Embryonic facial prominence (tissue), 1 donor: ENCODE data around the gene MS4A15.

Experiments used
- DNase-seq: peaks from one replicate; pipeline ENCODE4 v3.0.0-alpha.2; 2016; ENCODE audit errors: extremely low spot score

MS4A15 gene

DNA sequence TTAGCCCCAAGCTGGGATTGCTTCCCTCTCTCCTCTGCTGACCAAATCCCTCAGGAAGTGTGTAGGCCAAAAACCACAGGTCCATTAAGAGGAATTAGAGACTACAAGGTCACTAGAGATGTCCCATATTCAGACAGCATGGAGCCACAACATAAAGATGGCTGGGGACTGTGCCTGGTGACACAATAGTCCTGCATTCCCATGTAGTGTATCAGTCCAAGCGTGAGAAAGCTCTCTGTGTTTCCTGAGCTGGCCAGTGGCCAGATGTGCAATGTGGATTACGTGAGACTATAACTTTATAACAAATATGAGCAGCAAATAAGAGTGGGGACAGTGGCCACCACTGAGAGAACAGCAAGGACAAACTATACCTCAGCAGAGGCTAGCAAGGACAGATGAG, 20.9 kb downstream of the MS4A15 start:
- DNase-seq, result no peak

DNA sequence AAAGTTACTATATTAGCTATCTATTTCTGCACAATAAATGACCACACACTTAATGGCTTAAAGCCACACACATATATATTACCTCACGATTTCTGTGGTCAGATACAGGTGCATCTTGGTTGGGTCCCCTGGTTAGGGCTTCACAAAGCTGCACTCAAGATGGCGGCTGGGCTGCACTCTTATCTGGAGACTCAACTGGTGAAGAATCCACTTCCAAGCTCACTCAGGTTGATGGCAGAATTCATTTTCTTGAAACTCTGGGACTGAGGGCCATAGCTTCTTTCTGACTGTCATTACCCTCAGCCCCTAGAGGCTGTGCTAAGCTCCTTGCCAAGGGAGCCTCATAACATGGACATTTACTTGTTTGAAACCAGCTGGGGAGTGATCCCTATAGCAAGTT, 23.4 kb downstream of the MS4A15 start:
- no peak for DNase-seq

DNA sequence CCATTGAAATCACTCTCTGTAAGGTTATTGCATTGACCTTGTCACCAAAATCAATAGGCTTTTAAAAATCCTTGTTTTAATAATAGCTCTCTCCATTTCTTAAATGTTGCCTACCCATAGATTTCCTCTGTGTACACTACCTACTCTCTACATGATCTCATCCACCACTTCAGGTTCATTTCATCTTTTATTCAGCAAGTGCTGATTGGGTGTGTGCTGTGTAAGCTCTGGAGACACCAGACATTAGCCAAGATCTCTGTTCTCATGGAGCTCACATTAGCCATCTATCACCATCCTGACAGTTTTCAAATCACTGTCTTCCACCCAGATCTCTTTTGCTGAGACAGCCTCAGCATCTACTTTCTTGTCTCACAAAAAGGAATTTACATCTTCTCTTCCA, 24.1 kb downstream of the MS4A15 start:
- DNase-seq, result no peak

DNA sequence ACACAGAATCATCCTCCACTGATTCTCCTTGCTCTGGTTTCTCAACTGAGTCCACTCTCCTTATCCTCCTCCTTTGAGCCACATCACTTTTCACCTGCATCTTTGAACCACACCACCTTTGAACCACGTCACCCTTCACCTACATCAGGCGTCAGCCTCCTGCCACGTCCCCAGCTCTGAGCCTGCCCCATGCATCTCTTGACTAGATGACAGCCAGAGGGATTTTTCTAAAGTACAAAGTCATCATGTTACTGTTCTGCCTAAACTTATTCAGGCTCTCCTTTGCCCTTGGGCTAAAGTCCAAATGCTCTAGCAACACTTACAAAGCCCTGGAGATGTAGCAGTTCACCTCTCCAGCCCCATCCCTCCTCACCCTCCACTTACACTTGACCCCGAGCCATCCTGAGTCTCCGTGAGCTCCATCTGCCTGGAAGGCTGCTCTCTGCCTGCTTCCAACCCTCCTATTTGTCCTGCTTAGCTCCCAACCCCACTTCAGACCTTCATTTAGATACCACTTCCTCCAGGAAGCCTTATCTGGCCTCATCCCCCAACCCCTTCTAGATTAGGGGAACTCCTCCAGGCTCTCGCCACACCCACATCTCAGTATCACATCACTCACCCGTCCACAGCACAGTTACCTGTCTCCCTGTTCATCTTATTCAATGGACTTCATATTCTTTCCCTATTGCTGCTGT, 24.8 kb downstream of the MS4A15 start:
- no peak for DNase-seq

DNA sequence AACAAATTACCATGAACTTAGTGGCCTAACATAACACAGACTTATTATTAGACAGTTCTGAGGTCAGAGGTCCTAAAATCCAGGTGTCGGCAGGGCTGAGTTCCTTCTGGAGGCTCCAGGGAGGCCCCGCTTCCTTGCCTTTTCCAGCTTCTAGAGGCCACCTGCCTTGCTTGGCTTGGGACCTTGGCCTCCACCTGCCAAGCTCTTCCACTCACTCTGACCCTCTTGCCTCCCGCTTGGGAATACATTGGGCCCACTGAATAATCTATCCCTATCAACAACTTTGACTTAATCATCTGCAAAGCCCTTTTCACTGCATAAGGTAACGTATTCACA, 25.3 kb downstream of the MS4A15 start:
- DNase-seq, result no peak

DNA sequence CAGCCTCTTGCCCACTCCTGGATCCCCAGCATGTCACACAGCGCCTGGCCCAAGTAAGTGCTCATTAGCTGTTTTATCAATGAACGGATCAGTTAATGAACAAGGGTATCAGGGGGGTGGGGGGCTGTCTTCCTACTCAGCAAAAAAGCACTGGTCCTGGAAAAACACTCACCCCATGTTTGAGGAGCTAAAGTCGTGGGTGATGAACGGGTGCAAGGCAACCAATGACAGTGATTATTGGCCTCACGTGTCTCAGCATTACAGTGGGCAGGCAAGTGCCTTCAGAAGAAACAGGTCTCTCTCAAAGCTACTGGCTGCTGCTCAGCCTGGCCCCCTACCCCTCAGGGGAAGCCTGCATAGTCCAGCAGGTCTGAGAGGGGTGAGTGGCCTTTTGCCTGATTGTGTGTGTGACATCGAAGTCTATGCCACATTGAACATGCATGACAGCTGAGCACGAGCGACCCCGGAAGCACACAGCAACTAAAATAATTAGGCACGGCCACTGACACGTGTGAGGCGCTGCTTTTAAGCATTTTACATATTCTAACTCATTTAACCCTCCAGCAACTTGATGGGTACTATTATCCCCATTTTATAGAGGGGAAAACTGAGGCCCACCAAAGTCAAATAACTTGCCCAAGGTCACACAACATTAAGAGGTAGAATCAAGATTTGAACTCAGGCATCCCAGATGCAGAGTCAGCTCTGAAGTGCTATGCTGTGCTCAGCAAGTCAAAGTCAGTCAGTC, 25.9 kb downstream of the MS4A15 start:
- DNase-seq, result no peak

DNA sequence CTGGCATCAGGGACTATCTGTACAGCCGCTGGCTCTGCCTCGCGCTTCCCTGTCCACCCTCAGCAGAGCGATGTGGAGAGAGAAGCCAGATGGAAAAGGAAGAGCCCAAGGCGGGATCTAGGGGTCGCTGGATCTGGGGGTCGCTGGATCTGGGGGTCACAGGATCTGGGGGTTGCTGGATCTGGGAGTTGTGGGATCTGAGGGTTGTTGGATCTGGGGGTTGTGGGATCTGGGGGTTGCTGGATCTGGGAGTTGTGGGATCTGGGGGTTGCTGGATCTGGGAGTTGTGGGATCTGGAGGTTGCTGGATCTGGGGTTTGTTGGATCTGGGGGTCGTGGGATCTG, 26.4 kb downstream of the MS4A15 start:
- no peak for DNase-seq

DNA sequence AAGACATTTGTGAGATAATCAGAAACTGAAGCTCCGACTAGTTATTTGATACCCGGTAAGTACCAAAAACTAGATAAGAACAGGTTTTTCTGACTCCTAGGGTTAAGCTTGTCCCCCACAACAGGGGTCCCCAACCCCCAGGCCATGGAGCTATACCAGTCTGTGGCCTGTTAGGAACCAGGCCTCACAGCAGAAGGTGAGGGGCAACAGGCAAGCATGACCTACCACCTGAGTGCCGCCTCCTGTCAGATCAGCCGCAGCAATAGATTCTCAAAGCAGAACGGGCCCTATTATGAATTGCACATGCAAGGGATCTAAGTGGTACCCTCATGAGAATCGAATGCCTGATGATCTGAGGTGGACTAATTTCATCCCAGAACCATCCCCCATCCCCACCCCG, 27.2 kb downstream of the MS4A15 start:
- DNase-seq, result no peak

DNA sequence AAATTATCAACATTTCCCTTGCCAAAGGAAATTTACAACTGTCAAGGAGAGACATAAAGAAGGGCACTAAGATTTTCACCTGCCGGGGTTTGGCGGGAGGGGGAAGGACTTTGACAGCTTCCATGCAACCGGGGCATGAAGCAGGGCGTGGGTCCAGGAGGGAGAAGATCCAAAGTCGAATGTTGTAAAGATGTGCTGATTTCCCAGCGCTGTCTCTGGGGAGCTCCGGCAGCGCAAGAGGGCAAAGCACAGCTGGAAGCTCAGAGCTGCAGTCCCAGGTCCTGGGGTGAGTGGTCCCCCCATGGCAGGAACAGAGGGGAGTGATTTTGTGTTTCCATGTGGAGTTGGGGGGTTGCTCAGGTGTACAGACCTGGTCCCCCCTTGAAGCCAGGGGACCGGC, 28.5 kb downstream of the MS4A15 start, which contains the start of gene MS4A10:
Gene MS4A10, plus strand, starts transcription at position 198 of the 400 bp plus-strand sequence. CDS start 5,003 bp downstream, outside the sequence.
- no peak for DNase-seq

DNA sequence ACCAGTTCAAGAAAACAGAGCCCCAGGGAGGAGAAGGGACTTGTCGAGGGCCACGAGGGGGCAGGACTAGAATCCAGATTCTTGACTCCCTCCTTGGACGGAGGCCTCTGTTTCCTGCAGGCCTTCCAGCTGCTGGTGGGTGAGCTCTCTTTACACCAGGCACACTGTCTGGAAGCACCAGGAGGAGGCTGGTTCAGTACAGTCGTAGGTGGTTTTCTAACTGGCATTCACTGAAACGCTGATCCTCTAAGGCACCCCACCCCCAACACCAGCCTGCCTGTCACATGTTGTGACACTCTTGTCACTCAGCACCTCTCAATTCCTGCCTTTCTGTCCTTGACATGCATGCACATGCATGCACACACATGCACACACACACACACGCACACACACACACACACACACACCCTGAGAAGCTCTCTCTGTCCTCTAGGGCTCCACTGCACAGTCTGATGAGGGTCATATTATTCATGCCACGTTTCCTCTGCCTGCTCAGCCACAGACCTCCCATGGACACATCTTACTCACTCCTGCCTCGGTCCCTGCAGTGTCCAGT, 29.2 kb downstream of the MS4A15 start:
- DNase-seq, result no peak

DNA sequence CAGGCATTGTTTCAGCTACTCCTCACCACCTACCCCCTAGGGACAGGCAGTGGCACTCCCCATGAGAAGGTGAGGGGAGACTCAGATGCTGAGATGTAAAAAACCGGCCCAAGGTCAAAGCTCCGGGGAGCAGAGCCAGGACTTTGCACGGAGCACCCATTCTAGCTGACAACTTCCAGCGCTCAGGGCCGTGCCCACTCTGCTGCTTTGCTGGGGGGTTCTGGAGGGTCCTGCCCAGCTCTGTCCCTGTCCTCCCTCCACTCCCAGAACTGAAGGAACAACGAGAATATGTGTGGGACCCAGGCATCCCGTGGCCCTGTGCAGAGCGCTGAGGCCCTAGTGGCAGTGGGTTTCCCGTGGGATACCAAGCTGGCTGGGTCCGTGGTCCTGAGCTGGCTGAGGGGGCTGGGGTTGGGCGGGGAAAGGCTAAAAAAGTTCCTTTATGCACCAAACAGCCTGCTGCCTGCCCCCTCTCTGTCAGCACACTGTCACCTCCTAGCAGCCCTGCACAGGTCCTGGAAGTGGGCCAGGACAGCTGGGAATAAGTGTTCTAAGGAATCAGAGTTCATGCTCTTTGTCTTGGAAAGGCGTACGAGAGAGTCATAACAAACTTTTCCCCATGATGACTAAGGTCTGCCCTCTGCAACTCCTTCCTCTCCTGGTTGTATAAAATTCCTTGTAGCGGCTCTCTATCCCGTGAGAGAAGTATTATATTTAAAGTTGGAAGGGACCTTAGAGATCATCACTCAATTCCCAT, 30.3 kb downstream of the MS4A15 start:
- no peak for DNase-seq

DNA sequence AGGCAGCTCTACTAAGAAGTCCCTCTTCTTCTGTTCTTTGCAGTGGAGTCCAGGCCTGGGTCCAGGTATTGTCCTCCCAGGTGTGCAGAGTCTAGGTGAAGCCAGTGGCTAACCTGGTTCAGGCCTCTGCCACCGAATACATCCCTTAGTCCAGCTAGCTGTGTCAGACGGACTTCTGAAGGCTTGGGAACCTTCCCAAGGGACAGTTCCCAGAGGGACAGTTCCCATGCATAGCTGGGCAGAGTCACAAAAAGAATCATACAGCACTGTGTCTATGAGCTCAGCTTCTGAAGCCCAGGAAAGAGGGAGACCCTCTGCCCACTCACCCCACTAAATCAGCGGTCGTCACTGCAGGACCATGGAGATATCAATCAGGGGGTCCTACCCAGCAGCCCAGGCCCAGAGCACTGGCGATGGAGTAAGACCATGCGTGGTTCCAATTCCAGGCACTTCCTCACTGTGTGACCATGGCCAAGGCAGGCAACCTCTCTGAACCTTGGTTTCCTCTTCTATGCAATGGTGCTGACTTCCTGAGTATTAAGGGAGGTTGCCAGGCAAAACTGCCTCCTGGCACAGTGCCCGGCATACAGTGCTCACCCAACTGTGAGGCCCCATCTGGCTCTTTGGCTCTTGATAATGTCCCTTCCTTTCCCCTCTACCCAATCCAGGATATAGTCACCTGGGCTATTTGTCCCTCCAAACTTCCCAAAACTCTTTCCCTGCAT, 31.9 kb downstream of the MS4A15 start:
- DNase-seq, result no peak

DNA sequence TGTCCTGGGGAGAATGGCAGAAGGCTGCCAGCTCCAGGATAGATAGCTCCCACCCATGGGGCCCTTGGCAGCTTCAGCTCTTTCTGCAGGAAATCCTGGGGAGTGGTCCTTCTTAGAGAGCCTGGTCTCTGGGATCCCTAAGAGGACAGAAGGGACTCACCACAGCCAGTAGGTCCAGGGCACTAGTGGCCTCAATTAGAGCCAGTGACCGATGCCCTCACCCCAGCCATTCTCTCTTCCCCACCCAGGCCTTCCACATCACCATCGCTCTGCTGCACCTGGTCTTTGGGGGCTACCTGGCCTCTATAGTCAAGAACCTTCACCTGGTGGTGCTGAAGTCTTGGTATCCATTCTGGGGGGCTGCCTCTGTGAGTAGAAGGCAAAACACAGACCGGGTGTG, 34.1 kb downstream of the MS4A15 start:
- no peak for DNase-seq

DNA sequence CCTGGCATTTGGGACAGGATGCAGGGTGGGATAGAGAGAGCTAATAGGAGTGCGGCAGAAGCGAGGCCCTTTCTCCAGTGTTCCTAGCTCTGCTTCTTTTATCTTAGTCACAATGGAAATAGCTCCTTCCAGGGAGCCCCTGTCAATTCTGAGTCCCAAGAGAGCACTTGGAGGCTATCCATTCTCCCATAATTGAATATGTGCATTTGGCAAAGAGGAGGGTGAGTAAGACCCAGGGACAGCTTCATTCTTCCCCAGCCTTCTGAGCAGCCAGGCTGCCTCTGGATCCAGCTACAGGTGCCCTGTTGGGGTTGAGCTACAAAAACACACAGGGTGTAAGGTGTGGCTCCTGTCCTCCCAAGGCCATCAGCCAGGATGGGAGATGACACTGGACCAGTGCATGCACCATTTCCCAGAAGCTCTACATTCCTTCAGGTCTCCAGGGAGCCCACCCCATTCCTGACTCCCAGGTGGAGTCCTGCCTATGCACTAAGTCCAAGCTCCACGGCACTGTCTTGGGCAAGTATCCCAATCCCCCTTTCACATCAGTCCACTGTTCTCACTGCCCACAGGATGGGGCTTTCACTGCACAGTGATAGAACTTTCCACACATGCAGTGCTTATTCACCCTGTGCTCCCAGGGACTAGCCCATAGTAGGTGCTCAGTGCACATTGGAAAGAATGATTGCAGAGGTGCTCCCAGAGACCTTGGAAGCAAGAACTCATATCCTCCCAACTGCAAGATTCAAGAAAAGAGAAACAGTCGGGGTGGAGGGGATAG, 34.7 kb downstream of the MS4A15 start:
- DNase-seq, result no peak

DNA sequence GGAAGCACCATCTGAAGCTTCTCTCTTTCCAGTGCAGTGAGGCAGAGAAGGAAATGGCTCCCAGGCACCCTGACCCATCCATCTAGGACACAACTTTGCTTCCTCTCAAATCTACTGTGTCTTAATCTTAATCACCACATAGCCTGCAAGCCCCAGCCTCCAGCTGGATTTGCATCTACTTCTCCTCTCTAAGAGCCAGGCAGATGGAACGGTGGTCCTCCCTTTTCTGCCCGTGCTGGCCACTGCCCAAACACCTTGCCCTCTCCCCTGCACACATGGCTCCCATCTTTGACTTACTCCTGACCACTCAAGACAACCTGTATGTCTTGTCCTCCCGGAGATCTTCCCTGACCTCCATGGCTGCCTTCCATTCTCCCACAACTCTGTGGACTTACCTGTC, 35.9 kb downstream of the MS4A15 start:
- DNase-seq, result no peak

DNA sequence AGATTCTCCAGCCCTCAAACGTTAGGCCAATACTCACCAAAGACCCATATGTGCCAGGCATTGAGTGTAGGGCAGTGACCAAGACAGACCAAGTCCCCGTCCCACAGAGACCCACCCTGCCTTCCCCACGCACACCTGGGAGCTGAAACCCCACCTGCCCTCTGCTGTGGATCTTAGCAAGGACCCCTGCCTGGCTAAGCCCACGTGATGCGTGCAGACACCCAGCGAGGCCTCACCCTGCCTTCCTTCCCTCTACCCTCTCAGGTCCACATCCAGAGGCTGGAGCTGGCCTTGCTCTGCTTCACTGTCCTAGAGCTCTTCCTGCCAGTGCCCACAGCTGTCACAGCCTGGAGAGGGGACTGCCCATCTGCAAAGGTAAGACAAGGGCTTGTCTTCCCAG, 38.6 kb downstream of the MS4A15 start:
- no peak for DNase-seq

DNA sequence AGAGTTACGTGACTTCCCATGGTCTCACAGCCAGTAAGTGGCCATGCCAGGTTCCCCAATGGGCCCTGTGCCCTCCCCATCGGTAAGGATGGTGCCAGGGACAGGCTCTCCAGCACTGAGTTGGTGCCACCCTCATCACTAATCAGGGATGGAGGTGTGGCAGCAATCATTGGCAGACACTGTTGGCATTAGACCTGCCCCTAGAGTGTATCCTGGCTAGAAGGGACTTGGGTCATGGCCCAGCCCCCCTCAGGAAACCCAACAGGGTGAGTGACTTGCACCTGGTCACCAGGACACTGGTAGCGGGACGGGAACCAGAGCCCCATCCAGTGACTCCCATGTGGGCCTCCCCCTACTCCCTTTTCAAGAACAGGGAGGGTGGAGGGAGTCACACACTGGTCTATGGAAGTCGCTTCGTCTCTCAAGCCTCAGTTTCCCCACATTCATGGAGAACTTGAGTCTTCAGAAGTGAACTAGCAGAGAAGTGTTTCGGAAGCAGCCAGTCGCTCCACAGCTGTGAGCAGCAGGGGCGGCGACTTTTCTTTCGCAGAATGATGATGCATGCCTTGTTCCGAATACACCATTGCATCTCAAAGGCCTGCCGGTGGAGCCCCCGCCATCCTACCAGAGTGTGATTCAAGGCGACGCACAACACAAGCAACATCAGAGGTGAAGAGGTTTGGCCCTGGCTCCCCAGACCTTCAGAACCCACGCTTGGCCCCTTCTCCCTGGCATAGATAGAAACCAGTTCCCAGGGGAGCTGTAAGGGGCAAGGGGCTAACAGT, 41.4 kb downstream of the MS4A15 start:
- DNase-seq, result no peak

DNA sequence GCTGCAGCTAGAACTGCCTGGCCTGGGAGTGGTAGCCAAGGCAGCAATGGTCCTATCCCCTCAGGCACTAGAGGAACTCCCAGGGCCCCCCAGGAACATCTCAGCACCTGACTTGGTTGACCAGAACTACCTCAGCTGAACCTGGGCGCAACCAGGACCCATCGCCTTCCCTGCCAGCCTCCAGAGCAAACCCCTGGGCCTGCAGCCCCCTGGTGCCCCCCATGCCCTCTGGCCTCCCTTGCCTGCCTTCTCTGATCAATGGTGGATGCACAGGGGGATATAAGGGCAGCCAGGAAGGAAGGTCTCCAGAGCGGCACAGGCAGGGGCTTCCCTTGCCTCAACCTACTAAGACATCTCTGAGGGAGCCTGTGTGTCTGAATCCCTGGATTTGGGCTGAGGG, 42.0 kb downstream of the MS4A15 start:
- no peak for DNase-seq

DNA sequence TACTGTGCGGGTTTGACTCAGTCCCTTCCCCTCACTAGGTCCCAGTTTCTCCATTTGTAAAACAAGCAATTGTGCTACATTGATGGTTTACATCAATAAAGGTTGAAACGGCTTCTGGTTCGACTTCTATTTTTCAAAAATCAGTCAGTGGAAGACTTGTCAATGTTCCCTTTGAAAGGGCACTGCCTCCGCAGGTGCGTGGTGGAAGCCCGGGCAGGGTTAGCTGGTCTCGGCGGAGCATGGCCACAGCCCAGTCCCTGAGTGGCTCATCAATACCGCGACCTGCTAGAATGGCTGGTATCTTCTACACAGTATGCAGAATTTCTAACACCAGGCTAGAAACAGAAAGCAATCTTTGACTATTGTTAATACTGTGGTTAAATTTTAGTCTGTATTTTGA, 44.5 kb downstream of the MS4A15 start:
- DNase-seq, result no peak

DNA sequence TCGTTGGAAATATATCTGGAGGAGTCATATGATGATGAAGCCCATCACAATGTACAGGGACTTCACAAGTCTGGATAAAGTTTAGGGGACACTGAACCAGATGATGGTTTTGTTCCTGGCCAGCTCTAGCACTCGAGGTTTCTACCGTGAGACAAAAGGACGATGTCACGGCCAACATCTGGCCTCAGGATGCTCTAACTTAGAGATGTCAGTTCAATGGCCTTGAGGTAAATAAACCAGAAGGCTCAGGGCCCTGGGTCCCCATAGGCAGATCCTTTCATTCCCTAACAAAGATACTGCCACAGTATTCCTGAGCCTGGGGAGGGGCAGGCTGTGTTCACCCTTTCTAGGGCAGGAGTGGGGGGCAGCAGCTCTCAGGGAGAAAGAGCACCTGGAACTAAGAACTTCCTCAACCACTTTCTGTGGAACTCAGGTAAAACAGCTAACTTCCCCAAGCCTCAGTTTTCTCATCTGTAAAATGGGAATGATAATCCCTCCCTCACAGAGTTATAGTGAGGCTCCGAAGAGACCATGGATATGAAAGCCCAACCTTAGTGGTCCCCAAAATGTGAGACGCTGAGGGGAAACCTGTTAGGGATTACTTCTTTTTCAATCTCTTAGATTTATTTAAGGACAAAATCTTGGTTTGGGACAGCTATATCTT, 46.7 kb downstream of the MS4A15 start:
- DNase-seq, result no peak
